PC-9 (cell line): ENCODE results near the gene OR52N4.

Experiments
- EZH2 ChIP-seq: fragments of 200-600 bp; sonication (generic); IDR thresholded peaks from 2 replicates; pipeline ENCODE4 v1.8.0; 2017; ENCODE audit warnings: antibody characterized with exemption, low read depth
- TF ChIP-seq, protein P1 (sequence below): fragments of 200-600 bp; sonication (generic); conservative IDR thresholded peaks from 2 replicates; pipeline ENCODE4 v1.6.1; 2017; ENCODE audit warnings: mixed run types, antibody characterized with exemption, mild to moderate bottlenecking, moderate library complexity

DNA sequence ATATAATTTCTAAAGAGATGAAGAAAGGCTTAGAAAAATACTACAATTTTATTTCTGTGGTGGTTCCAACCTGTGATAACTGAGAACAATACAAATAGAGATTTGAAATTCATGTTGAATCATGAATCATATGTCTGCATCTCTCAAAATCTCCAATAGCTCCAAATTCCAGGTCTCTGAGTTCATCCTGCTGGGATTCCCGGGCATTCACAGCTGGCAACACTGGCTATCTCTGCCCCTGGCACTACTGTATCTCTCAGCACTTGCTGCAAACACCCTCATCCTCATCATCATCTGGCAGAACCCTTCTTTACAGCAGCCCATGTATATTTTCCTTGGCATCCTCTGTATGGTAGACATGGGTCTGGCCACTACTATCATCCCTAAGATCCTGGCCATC is 17.6 kb upstream of the OR52N4 start, which contains the start of gene OR56B1:
- TF ChIP-seq EZH2, result no peak
- TF ChIP-seq, protein P1, sequence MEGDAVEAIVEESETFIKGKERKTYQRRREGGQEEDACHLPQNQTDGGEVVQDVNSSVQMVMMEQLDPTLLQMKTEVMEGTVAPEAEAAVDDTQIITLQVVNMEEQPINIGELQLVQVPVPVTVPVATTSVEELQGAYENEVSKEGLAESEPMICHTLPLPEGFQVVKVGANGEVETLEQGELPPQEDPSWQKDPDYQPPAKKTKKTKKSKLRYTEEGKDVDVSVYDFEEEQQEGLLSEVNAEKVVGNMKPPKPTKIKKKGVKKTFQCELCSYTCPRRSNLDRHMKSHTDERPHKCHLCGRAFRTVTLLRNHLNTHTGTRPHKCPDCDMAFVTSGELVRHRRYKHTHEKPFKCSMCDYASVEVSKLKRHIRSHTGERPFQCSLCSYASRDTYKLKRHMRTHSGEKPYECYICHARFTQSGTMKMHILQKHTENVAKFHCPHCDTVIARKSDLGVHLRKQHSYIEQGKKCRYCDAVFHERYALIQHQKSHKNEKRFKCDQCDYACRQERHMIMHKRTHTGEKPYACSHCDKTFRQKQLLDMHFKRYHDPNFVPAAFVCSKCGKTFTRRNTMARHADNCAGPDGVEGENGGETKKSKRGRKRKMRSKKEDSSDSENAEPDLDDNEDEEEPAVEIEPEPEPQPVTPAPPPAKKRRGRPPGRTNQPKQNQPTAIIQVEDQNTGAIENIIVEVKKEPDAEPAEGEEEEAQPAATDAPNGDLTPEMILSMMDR, result no peak
